Natural killer cell (primary cell): ENCODE data around the gene TMEM19. TPM values are rescaled to one million over a fixed set of nuclear protein-coding genes. Genes with fewer than 3 reads are reported as not detected.

Source experiments
- ATAC-seq, 3 donors: fragments of 150-1000 bp in 2 of 3; fragments of 200-7000 bp in 1 of 3; cut with Tn5 transposase; 1 replicate in 1 of 3; 2 replicates in 2 of 3; pipeline ENCODE4 v1.10.0; 2021; ENCODE audit warnings: mild to moderate bottlenecking in 2 of 3, moderate library complexity in 2 of 3
- DNase-seq, 2 donors: peaks; one replicate each; pipeline versions ENCODE4 v3.0.0 to v3.0.0-alpha.2; 2013 to 2021; ENCODE audit warnings: mixed read lengths in 1 of 2
- H3K27ac ChIP-seq: one replicate; pipeline ENCODE4 v1.5.1; 2013; ENCODE audit warnings: mild to moderate bottlenecking, low read length
- H3K27me3 ChIP-seq: one replicate; pipeline ENCODE4 v1.6.1; 2013; ENCODE audit warnings: low read length; ENCODE audit not compliant: control insufficient read depth, insufficient read depth
- H3K36me3 ChIP-seq: one replicate; pipeline ENCODE4 v1.6.1; 2013; ENCODE audit warnings: low read length; ENCODE audit not compliant: control insufficient read depth, insufficient read depth
- H3K4me1 ChIP-seq: one replicate; pipeline ENCODE4 v1.6.1; 2013; ENCODE audit warnings: low read length; ENCODE audit not compliant: control insufficient read depth, insufficient read depth
- H3K4me3 ChIP-seq: one replicate; pipeline ENCODE4 v1.5.1; 2013; ENCODE audit warnings: low read length
- H3K9me3 ChIP-seq: one replicate; pipeline ENCODE4 v1.6.1; 2013; ENCODE audit warnings: low read length; ENCODE audit not compliant: control insufficient read depth, insufficient read depth
- H3K27ac Mint-ChIP-seq, 2 donors: one replicate each; pipeline ENCODE4 v1.8.0; 2022; ENCODE audit warnings: mild to moderate bottlenecking in 2 of 2, mixed read lengths in 2 of 2, moderate library complexity in 1 of 2
- H3K27me3 Mint-ChIP-seq, 2 donors: one replicate each; pipeline ENCODE4 v1.8.0; 2022; ENCODE audit warnings: low read depth in 2 of 2, mixed read lengths in 2 of 2
- H3K36me3 Mint-ChIP-seq: one replicate; pipeline ENCODE4 v1.8.0; 2022; ENCODE audit warnings: mixed read lengths
- H3K4me1 Mint-ChIP-seq, 2 donors: one replicate each; pipeline ENCODE4 v1.8.0; 2022; ENCODE audit warnings: mixed read lengths in 2 of 2
- H3K4me3 Mint-ChIP-seq: one replicate; pipeline ENCODE4 v1.8.0; 2022; ENCODE audit warnings: mild to moderate bottlenecking, moderate library complexity, mixed read lengths
- H3K9me3 Mint-ChIP-seq, 2 donors: one replicate each; pipeline ENCODE4 v1.8.0; 2022; ENCODE audit warnings: mixed read lengths in 2 of 2
- CTCF ChIP-seq: fragments of 200-600 bp; IDR thresholded peaks from one replicate; pipeline ENCODE4 v1.8.0; 2022; ENCODE audit warnings: antibody characterized with exemption
- WGBS: methylation state at CpG from one replicate; pipeline ENCODE4 v1.1.7; 2013; ENCODE audit warnings: missing lambda C conversion rate; ENCODE audit not compliant: insufficient coverage; 5-methylcytosine and 5-hydroxymethylcytosine counted together
- intact Hi-C: fragments of 100-400 bp; cut with micrococcal nuclease; formaldehyde crosslinking; loops from one replicate; pipeline ENCODE4 v1.14.2; 2022
- total RNA-seq, 4 donors: library from RNA; stranded (reverse); fragments of 120-200 nt in 1 of 4; gene quantifications; one replicate each; pipeline versions ENCODE4 v1.2.3 to v1.2.4, GENCODE V29; 2013 to 2022

Gene TMEM19
- total RNA-seq, 3 donors from 2014 or later (not counting 1 experiment from before 2014, with no cell fraction given), result 13.8 to 24.6 (median 18.9) TPM

- H3K4me1 Mint-ChIP-seq, result no peaks in the 10 kb centered on the region
- Histone ChIP-seq H3K27me3 (no peaks in the 10 kb centered on the region), H3K27ac (no peak overlapping the region), H3K4me3 (no peak overlapping the region), H3K9me3 (peaks cover 9% of the 10 kb centered on the region), H3K4me1 (no peaks in the 10 kb centered on the region), H3K36me3 (no peaks in the 10 kb centered on the region)
- no peak overlapping the region for H3K27ac Mint-ChIP-seq
- intact Hi-C loops, result no loop called here
- TF ChIP-seq CTCF, result no peak
- H3K36me3 Mint-ChIP-seq, result peaks cover 27% of the 10 kb centered on the region
- no peak overlapping the region for H3K4me3 Mint-ChIP-seq
- H3K9me3 Mint-ChIP-seq, result peaks cover 3 to 11% of the 10 kb centered on the region in 2 donors
- 95% methylated on average over 6 of the region's 7 CpGs for WGBS
- ATAC-seq, result no peak
- DNase-seq, result no peak
- peaks cover 0 to 8% of the 10 kb centered on the region in 2 donors for H3K27me3 Mint-ChIP-seq
Measured at GRCh38 chr12:71710276-71711125, 24.6 kb downstream of the TMEM19 start.

- DNase-seq (no peak), ATAC-seq (no peak)
- peaks cover 2 to 5% of the 10 kb centered on the region in 2 donors for H3K9me3 Mint-ChIP-seq
- H3K4me1 Mint-ChIP-seq, result no peaks in the 10 kb centered on the region
- TF ChIP-seq CTCF, result no peak
- peaks cover 9% of the 10 kb centered on the region for H3K9me3 ChIP-seq
- no peak overlapping the region for H3K27ac Mint-ChIP-seq
- H3K36me3 ChIP-seq, result no peaks in the 10 kb centered on the region
- no peaks in the 10 kb centered on the region for H3K4me1 ChIP-seq
- H3K4me3 ChIP-seq, result no peak overlapping the region
- H3K36me3 Mint-ChIP-seq, result peaks cover 18% of the 10 kb centered on the region
- H3K27me3 ChIP-seq, result no peaks in the 10 kb centered on the region
- no peak overlapping the region for H3K4me3 Mint-ChIP-seq
- intact Hi-C loops, result no loop called here
- H3K27ac ChIP-seq, result no peak overlapping the region
- peaks cover 0 to 9% of the 10 kb centered on the region in 2 donors for H3K27me3 Mint-ChIP-seq
Measured at GRCh38 chr12:71718611-71719010, 32.7 kb downstream of the TMEM19 start.

- DNase-seq, result no peak
- 96% methylated on average over 5 of the region's 5 CpGs for whole genome bisulfite sequencing
- intact Hi-C loops, result no loop called here
- H3K27me3 ChIP-seq, result no peaks in the 10 kb centered on the region
- H3K36me3 Mint-ChIP-seq, result peaks cover 10% of the 10 kb centered on the region
- no peak for TF ChIP-seq CTCF
- no peaks in the 10 kb centered on the region for H3K4me1 Mint-ChIP-seq
- ATAC-seq, result no peak
- peaks cover 3 to 9% of the 10 kb centered on the region in 2 donors for H3K27me3 Mint-ChIP-seq
- H3K4me3 Mint-ChIP-seq, result no peak overlapping the region
- no peak overlapping the region for H3K27ac Mint-ChIP-seq
- peaks cover 2% of the 10 kb centered on the region for H3K9me3 ChIP-seq
- no peaks in the 10 kb centered on the region for H3K36me3 ChIP-seq
- H3K4me1 ChIP-seq, result no peaks in the 10 kb centered on the region
- peaks cover 2 to 5% of the 10 kb centered on the region in 2 donors for H3K9me3 Mint-ChIP-seq
- no peak overlapping the region for H3K27ac ChIP-seq
- H3K4me3 ChIP-seq, result no peak overlapping the region
Measured at GRCh38 chr12:71719647-71720370, 33.9 kb downstream of the TMEM19 start.
